Measurements from ENCODE around the gene CYP2A7. TPM values are rescaled to one million over a fixed set of nuclear protein-coding genes. Genes with fewer than 3 reads are reported as not detected.

Gene CYP2A7
- polyA plus RNA-seq, 1 donor from 2014 or later: not detected

- no peak overlapping the region for H2AFZ ChIP-seq (ENCODE audit: low read depth, low read length)
- H3K9me3 ChIP-seq (ENCODE audit: low read length): no peaks in the 10 kb centered on the region
- H3K4me2 ChIP-seq (ENCODE audit: low read length): no peak overlapping the region
Measured at GRCh38 chr19:40908976-40909375, 26.9 kb upstream of the CYP2A7 start.

GRCh38 chr19:40907968-40908735 lies 26.1 kb upstream of the CYP2A7 start:
- Histone ChIP-seq H3K4me3 (ENCODE audit: low read length) (no peak overlapping the region), H2AFZ (ENCODE audit: low read depth, low read length) (no peak overlapping the region), H3K27me3 (ENCODE audit: insufficient read depth, low read depth, low read length) (no peaks in the 10 kb centered on the region)
- no peak for TF ChIP-seq RAD21 (conservative IDR thresholded peaks at IDR 0.05)
- TF ChIP-seq EZH2 (IDR thresholded peaks at IDR 0.05; ENCODE audit: borderline replicate concordance, insufficient read depth, low read length, poor library complexity, severe bottlenecking): no peak
- no peak for TF ChIP-seq POLR2AphosphoS5 (IDR thresholded peaks at IDR 0.05)
- no peak for TF ChIP-seq REST (IDR thresholded peaks at IDR 0.05; ENCODE audit: borderline replicate concordance)
- no peak for TF ChIP-seq TAF1 (IDR thresholded peaks at IDR 0.05; ENCODE audit: low read depth)
- TF ChIP-seq MXI1 (conservative IDR thresholded peaks at IDR 0.05; ENCODE audit: poor library complexity, severe bottlenecking): no peak

More at GRCh38 chr19:40908976-40909375, 26.9 kb upstream of the CYP2A7 start:
- H3F3A ChIP-seq (ENCODE audit: insufficient read depth, low read length, poor library complexity, severe bottlenecking): no peaks in the 10 kb centered on the region
- H3K27me3 ChIP-seq (ENCODE audit: insufficient read depth, low read depth, low read length): no peaks in the 10 kb centered on the region
- H3K79me2 ChIP-seq (replicated peaks; ENCODE audit: insufficient read depth, low read length): no peaks in the 10 kb centered on the region
- no peaks in the 10 kb centered on the region for H3K36me3 ChIP-seq (ENCODE audit: insufficient read depth, low read length)
- no peaks in the 10 kb centered on the region for H3K9me2 ChIP-seq (ENCODE audit: insufficient read depth, low read length)
- H3K27ac ChIP-seq (ENCODE audit: low read length): no peak overlapping the region
- no peak overlapping the region for H3K9ac ChIP-seq (ENCODE audit: low read length)
- no peak overlapping the region for H3K4me3 ChIP-seq (ENCODE audit: low read length)
- TF ChIP-seq POLR2AphosphoS5 (IDR thresholded peaks at IDR 0.05) (no peak), REST (IDR thresholded peaks at IDR 0.05; ENCODE audit: borderline replicate concordance) (no peak), RAD21 (conservative IDR thresholded peaks at IDR 0.05) (no peak), EP300 (conservative IDR thresholded peaks at IDR 0.05; ENCODE audit: poor library complexity, severe bottlenecking) (no peak), SMC3 (conservative IDR thresholded peaks at IDR 0.05; ENCODE audit: poor library complexity) (no peak), TAF1 (IDR thresholded peaks at IDR 0.05; ENCODE audit: low read depth) (no peak), MXI1 (conservative IDR thresholded peaks at IDR 0.05; ENCODE audit: poor library complexity, severe bottlenecking) (no peak), CTCF (IDR thresholded peaks at IDR 0.05; ENCODE audit: poor library complexity, severe bottlenecking) (no peak), EZH2 (IDR thresholded peaks at IDR 0.05; ENCODE audit: borderline replicate concordance, insufficient read depth, low read length, poor library complexity, severe bottlenecking) (no peak)
- H4K20me1 ChIP-seq (ENCODE audit: insufficient read depth): no peaks in the 10 kb centered on the region

More at GRCh38 chr19:40907968-40908735, 26.1 kb upstream of the CYP2A7 start:
- no peaks in the 10 kb centered on the region for H3K9me3 ChIP-seq (ENCODE audit: low read length)
- H3K9ac ChIP-seq (ENCODE audit: low read length): no peak overlapping the region
- no peaks in the 10 kb centered on the region for H3K36me3 ChIP-seq (ENCODE audit: insufficient read depth, low read length)
- no peak overlapping the region for H3K4me2 ChIP-seq (ENCODE audit: low read length)
- H3F3A ChIP-seq (ENCODE audit: insufficient read depth, low read length, poor library complexity, severe bottlenecking): no peaks in the 10 kb centered on the region
- no peaks in the 10 kb centered on the region for H3K79me2 ChIP-seq (replicated peaks; ENCODE audit: insufficient read depth, low read length)
- H3K27ac ChIP-seq (ENCODE audit: low read length): no peak overlapping the region
- no peaks in the 10 kb centered on the region for H3K9me2 ChIP-seq (ENCODE audit: insufficient read depth, low read length)
- H4K20me1 ChIP-seq (ENCODE audit: insufficient read depth): no peaks in the 10 kb centered on the region

All from neural cell (in vitro differentiated cells).